Epidermal melanocyte (primary cell): ENCODE data around the gene ST14.

Source experiments
- DNase-seq: peaks from one replicate; pipeline ENCODE4 v3.0.0; 2011; ENCODE audit warnings: low spot score; ENCODE audit not compliant: insufficient read length

ST14 gene

GRCh38 chr11:130208241-130209127 is 48.9 kb downstream of the ST14 start:
- no peak for DNase-seq

- DNase-seq: no peak
Observed at GRCh38 chr11:130209128-130209932, 49.7 kb downstream of the ST14 start.

- DNase-seq: no peak
Observed at GRCh38 chr11:130209954-130210854, 50.6 kb downstream of the ST14 start.

GRCh38 chr11:130211144-130211543 is 51.6 kb downstream of the ST14 start:
- no peak for DNase-seq

- no peak for DNase-seq
Observed at GRCh38 chr11:130211781-130212401, 52.3 kb downstream of the ST14 start.

GRCh38 chr11:130212431-130212961 is 52.9 kb downstream of the ST14 start:
- no peak for DNase-seq

- peak; percentile 67 for DNase-seq
Observed at GRCh38 chr11:130213143-130213978, 53.8 kb downstream of the ST14 start.

- no peak for DNase-seq
Observed at GRCh38 chr11:130213979-130214281, 54.3 kb downstream of the ST14 start.

GRCh38 chr11:130214861-130215530 is 55.4 kb downstream of the ST14 start:
- DNase-seq: no peak

GRCh38 chr11:130215531-130216220 is 56.1 kb downstream of the ST14 start:
- DNase-seq: no peak

GRCh38 chr11:130216221-130216550 is 56.6 kb downstream of the ST14 start:
- DNase-seq: no peak

GRCh38 chr11:130216591-130217132 is 57.1 kb downstream of the ST14 start:
- no peak for DNase-seq

GRCh38 chr11:130217133-130218031 is 57.8 kb downstream of the ST14 start:
- DNase-seq: no peak

GRCh38 chr11:130218501-130219070 is 59.0 kb downstream of the ST14 start:
- no peak for DNase-seq

- no peak for DNase-seq
Observed at GRCh38 chr11:130219148-130219547, 59.6 kb downstream of the ST14 start.

GRCh38 chr11:130220311-130221035 is 60.9 kb downstream of the ST14 start:
- DNase-seq: no peak
